BLaER1 treated with 17β-estradiol and CSF1 and Interleukin-3, amounts not matched to agents 10 nM and 100 nM (cell line): ENCODE data around the gene RALGAPA2.

ENCODE experiments used
- H3K27ac ChIP-seq, 11 experiments: shearing (Covaris generic); formaldehyde crosslinking; 2 replicates each; pipeline ENCODE4 v1.8.1; 2022
- H3K27me3 ChIP-seq, 11 experiments: shearing (Covaris generic); formaldehyde crosslinking; 2 replicates each; pipeline ENCODE4 v1.8.1; 2022
- H3K36me3 ChIP-seq, 11 experiments: shearing (Covaris generic); formaldehyde crosslinking; 2 replicates each; pipeline ENCODE4 v1.8.1; 2022
- H3K4me1 ChIP-seq, 10 experiments: shearing (Covaris generic); formaldehyde crosslinking; 2 replicates each; pipeline ENCODE4 v1.8.1; 2022
- H3K4me2 ChIP-seq, 11 experiments: shearing (Covaris generic); formaldehyde crosslinking; 2 replicates each; pipeline ENCODE4 v1.8.1; 2022
- H3K4me3 ChIP-seq, 10 experiments: shearing (Covaris generic); formaldehyde crosslinking; 2 replicates each; pipeline ENCODE4 v1.8.1; 2022
- H3K9ac ChIP-seq, 11 experiments: shearing (Covaris generic); formaldehyde crosslinking; 2 replicates each; pipeline ENCODE4 v1.8.1; 2022
- H3K9me3 ChIP-seq, 11 experiments: shearing (Covaris generic); formaldehyde crosslinking; replicated peaks in 1 of 11; 2 replicates each; pipeline ENCODE4 v1.8.1; 2022
- H4K20me1 ChIP-seq, 11 experiments: shearing (Covaris generic); formaldehyde crosslinking; 2 replicates each; pipeline ENCODE4 v1.8.1; 2022
- Cebpa-rat ChIP-seq, 11 experiments: shearing (Covaris generic); IDR thresholded peaks; 2 replicates each; pipeline ENCODE4 v1.8.1; 2022

Gene RALGAPA2

DNA sequence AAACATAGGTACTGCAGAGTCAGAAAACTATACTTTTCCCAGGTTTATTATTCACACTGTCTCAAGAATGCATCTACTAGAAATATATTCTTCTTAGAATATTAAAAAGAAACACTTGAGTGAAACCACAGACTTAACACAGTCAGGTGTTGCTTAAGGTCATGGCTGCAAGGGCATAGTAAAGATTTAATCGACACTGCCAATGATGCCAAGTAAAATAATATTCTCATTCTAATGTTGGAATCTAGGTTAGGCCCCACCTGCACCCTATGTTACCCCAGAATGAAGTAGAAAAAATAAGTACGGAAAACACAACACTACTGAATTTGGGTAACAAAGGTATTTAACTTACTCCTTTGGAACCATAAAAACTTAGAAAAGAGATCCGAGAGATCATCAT, 155.0 kb downstream of the RALGAPA2 start:
- Histone ChIP-seq H3K9me3 (peaks cover 0 to 13% (median 8%) of the 10 kb centered on the region in 11 experiments; a peak in 12 of 22 replicates), H3K4me3 (no peak overlapping the region), H3K27me3 (no peaks in the 10 kb centered on the region), H3K27ac (no peak overlapping the region), H3K4me2 (no peak overlapping the region), H3K36me3 (peaks cover 0 to 49% (median 15%) of the 10 kb centered on the region in 11 experiments; a peak in 16 of 22 replicates), H4K20me1 (no peaks in the 10 kb centered on the region), H3K9ac (no peak overlapping the region), H3K4me1 (no peaks in the 10 kb centered on the region)
- TF ChIP-seq Cebpa-rat (IDR thresholded peaks at IDR 0.05): no peak

DNA sequence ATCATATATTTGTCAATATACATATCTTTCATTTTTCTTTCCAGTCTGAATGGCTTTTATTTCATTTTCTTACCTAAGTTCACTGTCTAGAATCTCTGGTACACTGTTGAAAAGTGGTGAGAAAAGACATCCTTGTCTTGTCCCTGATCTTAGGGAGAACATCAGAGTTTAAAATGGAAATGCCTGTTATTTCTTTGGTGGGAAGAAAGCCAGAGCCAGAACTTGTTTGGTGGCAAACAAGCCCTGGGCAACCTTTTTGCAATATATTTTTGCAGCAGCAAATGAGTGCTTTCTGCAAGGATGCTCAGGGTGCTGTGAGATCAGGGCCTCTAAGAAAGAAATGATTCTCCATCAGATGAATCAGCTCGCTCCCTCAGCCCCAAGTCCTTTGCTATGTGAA, 156.6 kb downstream of the RALGAPA2 start:
- Histone ChIP-seq H3K4me1 (no peaks in the 10 kb centered on the region), H3K4me2 (no peak overlapping the region), H3K27ac (no peak overlapping the region), H4K20me1 (no peaks in the 10 kb centered on the region), H3K9me3 (peaks cover 0 to 13% (median 8%) of the 10 kb centered on the region in 11 experiments; a peak in 12 of 22 replicates), H3K9ac (no peak overlapping the region), H3K27me3 (no peaks in the 10 kb centered on the region), H3K36me3 (peaks cover 0 to 39% (median 12%) of the 10 kb centered on the region in 11 experiments; a peak in 16 of 22 replicates), H3K4me3 (no peak overlapping the region)
- no peak for TF ChIP-seq Cebpa-rat (IDR thresholded peaks at IDR 0.05)

DNA sequence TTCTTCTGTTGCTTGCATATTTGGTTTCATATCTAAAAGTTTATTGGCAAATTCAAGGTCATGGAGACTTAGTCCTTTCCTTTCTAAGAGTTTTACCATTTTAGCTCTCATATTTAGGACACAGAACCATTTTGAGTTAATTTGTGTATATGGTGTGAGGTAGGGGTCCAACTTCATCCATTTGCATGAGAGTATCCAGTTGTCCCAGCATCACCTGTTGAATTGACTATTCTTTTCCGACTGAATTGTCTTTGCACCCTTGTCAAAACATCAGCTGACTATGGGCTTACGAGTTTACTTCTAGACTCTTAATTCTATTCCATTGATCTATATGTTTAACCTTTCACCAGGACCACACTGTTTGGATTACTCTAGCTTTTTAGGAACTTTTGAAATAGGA, 157.5 kb downstream of the RALGAPA2 start:
- Histone ChIP-seq H3K9ac (no peak overlapping the region), H3K27ac (no peak overlapping the region), H3K4me1 (no peaks in the 10 kb centered on the region), H3K4me2 (no peak overlapping the region), H3K27me3 (no peaks in the 10 kb centered on the region), H3K9me3 (peaks cover 0 to 13% (median 8%) of the 10 kb centered on the region in 11 experiments; a peak in 12 of 22 replicates), H4K20me1 (no peaks in the 10 kb centered on the region), H3K4me3 (no peak overlapping the region), H3K36me3 (peaks cover 0 to 36% (median 12%) of the 10 kb centered on the region in 11 experiments; a peak in 16 of 22 replicates)
- TF ChIP-seq Cebpa-rat (IDR thresholded peaks at IDR 0.05): no peak

DNA sequence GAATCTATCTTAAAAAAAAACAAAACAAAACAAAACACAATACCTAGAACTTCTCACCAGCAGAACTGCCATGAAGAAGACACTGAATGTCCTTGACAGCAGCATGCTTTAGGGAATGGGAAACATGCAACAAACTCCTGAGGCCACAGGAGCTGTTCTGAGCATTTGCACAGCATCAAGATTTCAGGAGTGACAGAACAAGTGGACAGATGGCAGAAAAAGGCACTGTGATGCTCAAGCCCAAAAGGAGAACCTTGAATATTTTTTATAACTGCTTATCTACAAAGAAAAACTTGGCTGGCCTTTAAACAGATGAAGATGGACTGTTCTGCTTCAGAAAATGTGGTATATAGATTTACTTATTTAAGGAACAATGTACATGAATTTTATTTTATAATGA, 158.9 kb downstream of the RALGAPA2 start:
- Histone ChIP-seq H3K27me3 (no peaks in the 10 kb centered on the region), H3K9ac (no peak overlapping the region)
- TF ChIP-seq Cebpa-rat (IDR thresholded peaks at IDR 0.05): no peak

DNA sequence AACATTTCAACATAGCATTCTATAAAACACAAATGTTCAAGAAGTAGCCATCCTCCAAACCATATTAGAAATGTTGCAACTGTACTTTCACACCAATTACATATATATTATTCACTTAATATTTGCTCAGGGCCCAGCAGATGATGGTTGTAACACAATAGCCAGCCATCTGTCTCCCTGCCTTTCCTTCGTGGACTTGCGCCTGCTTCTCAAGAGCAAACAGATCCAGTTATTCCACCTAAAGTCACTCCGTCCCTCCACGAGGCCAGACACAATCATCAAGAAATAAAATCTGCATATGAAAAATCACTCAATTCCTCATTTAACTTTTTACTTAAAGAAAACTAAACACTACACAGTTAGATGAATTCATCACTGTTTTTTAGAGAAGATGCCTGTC, 160.4 kb downstream of the RALGAPA2 start:
- H3K4me1 ChIP-seq: peaks cover 9 to 21% (median 15%) of the 10 kb centered on the region in 10 experiments
- peaks cover 0 to 40% (median 12%) of the 10 kb centered on the region in 11 experiments; a peak in 16 of 22 replicates for H3K36me3 ChIP-seq
- H3K4me2 ChIP-seq: no peak overlapping the region
- no peak overlapping the region for H3K9ac ChIP-seq
- H3K4me3 ChIP-seq: no peak overlapping the region
- H3K27ac ChIP-seq: no peak overlapping the region
- TF ChIP-seq Cebpa-rat (IDR thresholded peaks at IDR 0.05): no peak
- no peaks in the 10 kb centered on the region for H3K27me3 ChIP-seq
- H3K9me3 ChIP-seq: peaks cover 0 to 13% (median 8%) of the 10 kb centered on the region in 11 experiments; a peak in 12 of 22 replicates
- H4K20me1 ChIP-seq: no peaks in the 10 kb centered on the region

More for the DNA sequence above, 158.9 kb downstream of the RALGAPA2 start:
- Histone ChIP-seq H3K4me3 (no peak overlapping the region), H3K27ac (no peak overlapping the region), H4K20me1 (no peaks in the 10 kb centered on the region), H3K36me3 (peaks cover 0 to 41% (median 12%) of the 10 kb centered on the region in 11 experiments; a peak in 16 of 22 replicates), H3K9me3 (peaks cover 0 to 13% (median 8%) of the 10 kb centered on the region in 11 experiments; a peak in 12 of 22 replicates), H3K4me2 (no peak overlapping the region), H3K4me1 (peaks cover 0 to 6% (median 2%) of the 10 kb centered on the region in 10 experiments; a peak in 9 of 20 replicates)

DNA sequence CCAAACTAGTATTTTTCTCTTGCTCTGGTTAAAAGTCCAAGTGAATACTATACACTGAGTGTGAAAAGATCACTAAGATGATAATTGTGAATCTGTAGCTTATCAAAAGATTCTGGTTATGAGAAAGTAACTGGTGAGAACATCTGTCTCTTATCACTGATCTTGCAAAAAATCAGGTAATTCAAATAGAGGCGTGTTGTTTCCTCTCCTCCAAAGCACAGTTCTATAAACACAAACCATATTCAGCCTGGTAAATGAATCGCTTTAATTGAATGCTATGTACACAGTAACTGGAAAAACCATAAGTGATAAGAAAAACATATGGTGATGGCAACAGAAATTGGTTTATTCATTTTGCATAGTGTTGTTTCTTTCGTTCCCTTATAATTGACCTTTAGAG, 161.0 kb downstream of the RALGAPA2 start:
- peaks cover 0 to 43% (median 12%) of the 10 kb centered on the region in 11 experiments; a peak in 16 of 22 replicates for H3K36me3 ChIP-seq
- no peak overlapping the region for H3K4me3 ChIP-seq
- no peak overlapping the region for H3K27ac ChIP-seq
- H3K27me3 ChIP-seq: no peaks in the 10 kb centered on the region
- TF ChIP-seq Cebpa-rat (IDR thresholded peaks at IDR 0.05): no peak
- H3K9ac ChIP-seq: no peak overlapping the region
- H4K20me1 ChIP-seq: no peaks in the 10 kb centered on the region
- peaks cover 9 to 28% (median 20%) of the 10 kb centered on the region in 10 experiments for H3K4me1 ChIP-seq
- H3K4me2 ChIP-seq: no peak overlapping the region
- H3K9me3 ChIP-seq: peaks cover 0 to 13% (median 7%) of the 10 kb centered on the region in 11 experiments; a peak in 12 of 22 replicates

DNA sequence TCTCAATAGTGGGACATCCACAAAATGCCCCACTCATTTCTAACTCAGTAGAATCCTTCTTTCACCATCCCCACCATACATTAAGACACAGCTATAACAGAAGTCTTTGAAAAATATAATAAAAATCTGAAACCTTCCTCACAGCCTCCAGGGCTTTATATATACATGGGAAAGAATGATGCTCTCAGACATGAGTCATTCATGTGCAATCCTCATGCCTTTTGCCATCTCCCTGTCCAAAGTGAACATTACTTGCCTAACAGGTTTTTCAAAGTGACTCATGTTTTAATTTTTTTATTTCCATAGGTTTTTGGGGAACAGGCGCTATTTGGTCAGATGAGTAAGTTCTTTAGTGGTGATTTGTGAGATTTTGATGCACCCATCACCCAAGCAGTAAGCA, 162.7 kb downstream of the RALGAPA2 start:
- H3K27ac ChIP-seq: no peak overlapping the region
- peaks cover 9 to 30% (median 21%) of the 10 kb centered on the region in 10 experiments for H3K4me1 ChIP-seq
- no peaks in the 10 kb centered on the region for H4K20me1 ChIP-seq
- H3K4me2 ChIP-seq: no peak overlapping the region
- H3K27me3 ChIP-seq: no peaks in the 10 kb centered on the region
- no peak for TF ChIP-seq Cebpa-rat (IDR thresholded peaks at IDR 0.05)
- H3K9ac ChIP-seq: no peak overlapping the region
- peaks cover 0 to 41% (median 10%) of the 10 kb centered on the region in 11 experiments; a peak in 13 of 22 replicates for H3K36me3 ChIP-seq
- H3K4me3 ChIP-seq: no peak overlapping the region
- H3K9me3 ChIP-seq: peaks cover 0 to under 1% (median 0%) of the 10 kb centered on the region in 11 experiments; a peak in 3 of 22 replicates

DNA sequence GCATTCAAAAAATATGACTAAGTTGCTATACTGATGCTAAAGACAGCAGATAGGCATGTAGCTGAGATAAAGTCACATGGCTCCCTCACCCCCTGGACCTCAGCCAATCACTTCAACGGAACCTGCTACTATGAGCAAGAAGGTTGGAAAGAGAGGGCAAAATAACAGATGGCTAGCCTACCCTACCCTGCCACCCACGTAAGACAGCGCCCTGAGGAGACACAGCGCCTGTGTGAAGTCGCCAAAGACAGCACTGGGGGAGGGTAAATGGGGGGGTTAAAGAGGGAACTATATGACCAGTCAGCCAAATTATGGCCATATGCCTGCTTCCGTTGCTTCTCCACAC, 163.2 kb downstream of the RALGAPA2 start:
- no peak overlapping the region for H3K27ac ChIP-seq
- H3K4me1 ChIP-seq: peaks cover 9 to 30% (median 21%) of the 10 kb centered on the region in 10 experiments
- peak overlapping the region in 1 of 11 experiments; percentile 18; a peak in 1 of 22 replicates for H3K4me2 ChIP-seq
- H3K4me3 ChIP-seq: no peak overlapping the region
- H3K36me3 ChIP-seq: peaks cover 0 to 41% (median 10%) of the 10 kb centered on the region in 11 experiments; a peak in 12 of 22 replicates
- no peak for TF ChIP-seq Cebpa-rat (IDR thresholded peaks at IDR 0.05)
- H3K27me3 ChIP-seq: no peaks in the 10 kb centered on the region
- H4K20me1 ChIP-seq: no peaks in the 10 kb centered on the region
- no peaks in the 10 kb centered on the region for H3K9me3 ChIP-seq
- no peak overlapping the region for H3K9ac ChIP-seq

DNA sequence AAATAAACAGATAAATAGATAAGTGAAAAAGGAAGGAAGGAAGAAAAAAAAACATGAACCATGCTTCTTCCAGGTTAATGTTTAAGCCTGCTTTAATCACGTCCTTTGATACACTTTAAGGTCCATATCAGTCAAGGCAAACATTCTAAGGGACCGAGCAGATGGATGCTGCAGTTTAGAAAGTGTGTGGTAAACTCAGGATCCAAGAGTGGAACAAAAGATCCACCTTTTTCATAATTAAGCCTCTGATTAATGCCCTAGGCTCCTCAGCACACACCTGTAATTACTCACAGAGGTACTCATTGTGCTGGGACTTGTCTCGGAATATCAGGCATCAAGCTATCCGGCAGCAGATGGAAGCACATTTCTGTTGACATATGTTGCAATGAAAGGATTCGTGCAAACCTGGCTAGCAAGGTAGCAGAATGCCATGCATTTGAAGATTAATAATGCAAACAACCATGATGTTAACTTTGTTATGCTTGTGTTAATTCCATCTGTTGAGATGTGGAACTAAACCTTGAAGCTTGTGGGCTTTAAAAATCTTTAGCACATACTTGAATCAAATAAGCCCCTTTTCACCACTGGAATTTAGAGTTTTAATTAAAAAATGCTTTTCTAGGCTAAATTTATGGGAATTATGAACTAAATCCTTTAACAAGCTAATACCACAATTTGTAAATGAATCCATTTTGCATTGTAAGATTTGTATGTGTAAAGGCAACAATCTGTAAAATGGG, 163.7 kb downstream of the RALGAPA2 start:
- no peak overlapping the region for H3K4me3 ChIP-seq
- H3K4me2 ChIP-seq: peak overlapping the region in 5 of 11 experiments; percentile 15 to 68 (median 57); a peak in 6 of 22 replicates
- peak overlapping the region in 1 of 11 experiments; percentile 64; a peak in 1 of 22 replicates for H3K27ac ChIP-seq
- H3K36me3 ChIP-seq: peaks cover 0 to 41% (median 10%) of the 10 kb centered on the region in 11 experiments; a peak in 12 of 22 replicates
- no peaks in the 10 kb centered on the region for H3K9me3 ChIP-seq
- H3K9ac ChIP-seq: no peak overlapping the region
- H3K4me1 ChIP-seq: peaks cover 9 to 30% (median 21%) of the 10 kb centered on the region in 10 experiments
- no peak for TF ChIP-seq Cebpa-rat (IDR thresholded peaks at IDR 0.05)
- no peaks in the 10 kb centered on the region for H3K27me3 ChIP-seq
- no peaks in the 10 kb centered on the region for H4K20me1 ChIP-seq
